Liver (tissue), 3 donors: ENCODE data around the gene EGFR.

Experiments
- ATF3 ChIP-seq: IDR thresholded peaks from 2 replicates; pipeline ENCODE4 v1.6.1; 2016; ENCODE audit warnings: antibody characterized with exemption
- CTCF ChIP-seq: fragments of 150-350 bp; IDR thresholded peaks from 2 replicates; pipeline ENCODE4 v1.5.1; 2017; ENCODE audit warnings: improper control_type of control experiment, low read depth, low read length; ENCODE audit not compliant: missing input control
- TAF1 ChIP-seq: conservative IDR thresholded peaks from 2 replicates; pipeline ENCODE4 v1.6.1; 2016; ENCODE audit warnings: antibody characterized with exemption, mild to moderate bottlenecking
- YY1 ChIP-seq: IDR thresholded peaks from 2 replicates; pipeline ENCODE4 v1.6.1; 2016; ENCODE audit warnings: antibody characterized with exemption, mild to moderate bottlenecking
- donor health status: healthy.
- donor health status: healthy.

- TF ChIP-seq YY1 (no peak), ATF3 (no peak), CTCF (no peak), TAF1 (no peak)
Measured at GRCh38 chr7:55055479-55055878, 36.7 kb downstream of the EGFR start.
